ENCODE data around the gene CLN5. TPM values are rescaled to one million over a fixed set of nuclear protein-coding genes. Genes with fewer than 3 reads are reported as not detected.

CLN5 gene
- total and polyA plus RNA-seq, 2 donors (not counting 3 experiments of a cell fraction or from before 2014, with no cell fraction given) = 16.5 to 22.7 TPM

GRCh38 chr13:76943646-76944045 is 48.2 kb upstream of the CLN5 start:
- no peak overlapping the region for H3K4me3 ChIP-seq (replicated peaks in 1 of 3; ENCODE audit: insufficient read depth in 1 of 3, low read depth in 1 of 3, low read length in 3 of 3)
- no peaks in the 10 kb centered on the region for H3K27me3 ChIP-seq (ENCODE audit: control insufficient read depth in 2 of 2, insufficient read depth in 2 of 2, low read length in 2 of 2)
- H3K36me3 ChIP-seq (ENCODE audit: control insufficient read depth in 2 of 2, extremely low read depth in 1 of 2, insufficient read depth in 2 of 2, low read length in 2 of 2) = no peaks in the 10 kb centered on the region
- DNase-seq (ENCODE audit: low read depth, low spot score) (no peak), FAIRE-seq (no peak)
- H3K9me1 ChIP-seq (replicated peaks; ENCODE audit: control insufficient read depth, extremely low read depth, insufficient read depth, low read length) = no peaks in the 10 kb centered on the region
- no peaks in the 10 kb centered on the region for H3K4me1 ChIP-seq (ENCODE audit: control insufficient read depth, extremely low read depth, insufficient read depth, low read length)
- no peaks in the 10 kb centered on the region for H3K9me3 ChIP-seq (replicated peaks; ENCODE audit: control insufficient read depth, insufficient read depth, low read length)
- H3K27ac ChIP-seq (ENCODE audit: insufficient read depth, low read depth, low read length) = no peak overlapping the region
- no peaks in the 10 kb centered on the region for H4K20me1 ChIP-seq (replicated peaks; ENCODE audit: control insufficient read depth, extremely low read depth, insufficient read depth, low read length)
- intact Hi-C loops (cut with micrococcal nuclease) = no loop called here
- TF ChIP-seq EZH2 (IDR thresholded peaks at IDR 0.05; ENCODE audit: borderline replicate concordance, low read depth, low read length, severe bottlenecking) (no peak), JUN (IDR thresholded peaks at IDR 0.05; ENCODE audit: borderline replicate concordance, insufficient read depth, insufficient read length, low read depth) (no peak), CTCF (IDR thresholded peaks at IDR 0.05; ENCODE audit: extremely low read depth in 1 of 2, insufficient read depth in 1 of 2, low read depth in 1 of 2, low read length in 2 of 2) (no peak), MYC (IDR thresholded peaks at IDR 0.05; ENCODE audit: low read depth, low read length) (no peak)
- H3K79me2 ChIP-seq (ENCODE audit: control insufficient read depth, insufficient read depth, low read length) = no peaks in the 10 kb centered on the region
- ChIA-PET CTCF (no interaction called here), POLR2A (no interaction called here)
- no peak overlapping the region for H3K4me2 ChIP-seq (ENCODE audit: insufficient read depth, low read length)
- no peak overlapping the region for H3K9ac ChIP-seq (replicated peaks; ENCODE audit: extremely low read depth, insufficient read depth, low read length)
- dilution Hi-C loops (cut with MboI; ENCODE audit: extremely low pct_ligation_motif_present, low sequenced_read_pairs) = no loop called here
- no TSS peak for BruUV-seq (replicated peaks)
- no peak overlapping the region for H2AFZ ChIP-seq (ENCODE audit: low read depth, low read length)

GRCh38 chr13:76944456-76944855 is 47.4 kb upstream of the CLN5 start:
- dilution Hi-C loops (cut with MboI; ENCODE audit: extremely low pct_ligation_motif_present, low sequenced_read_pairs) = no loop called here
- Histone ChIP-seq H3K4me3 (replicated peaks in 1 of 3; ENCODE audit: insufficient read depth in 1 of 3, low read depth in 1 of 3, low read length in 3 of 3) (no peak overlapping the region), H3K79me2 (ENCODE audit: control insufficient read depth, insufficient read depth, low read length) (no peaks in the 10 kb centered on the region), H2AFZ (ENCODE audit: low read depth, low read length) (no peak overlapping the region), H3K9me3 (replicated peaks; ENCODE audit: control insufficient read depth, insufficient read depth, low read length) (no peaks in the 10 kb centered on the region), H3K27me3 (ENCODE audit: control insufficient read depth in 2 of 2, insufficient read depth in 2 of 2, low read length in 2 of 2) (no peaks in the 10 kb centered on the region), H3K9ac (replicated peaks; ENCODE audit: extremely low read depth, insufficient read depth, low read length) (no peak overlapping the region), H3K27ac (ENCODE audit: insufficient read depth, low read depth, low read length) (no peak overlapping the region), H4K20me1 (replicated peaks; ENCODE audit: control insufficient read depth, extremely low read depth, insufficient read depth, low read length) (no peaks in the 10 kb centered on the region), H3K4me1 (ENCODE audit: control insufficient read depth, extremely low read depth, insufficient read depth, low read length) (no peaks in the 10 kb centered on the region), H3K4me2 (ENCODE audit: insufficient read depth, low read length) (no peak overlapping the region), H3K9me1 (replicated peaks; ENCODE audit: control insufficient read depth, extremely low read depth, insufficient read depth, low read length) (no peaks in the 10 kb centered on the region), H3K36me3 (ENCODE audit: control insufficient read depth in 2 of 2, extremely low read depth in 1 of 2, insufficient read depth in 2 of 2, low read length in 2 of 2) (no peaks in the 10 kb centered on the region)
- peak; percentile 40 for FAIRE-seq
- no peak for DNase-seq (ENCODE audit: low read depth, low spot score)
- ChIA-PET POLR2A (no interaction called here), CTCF (interaction anchor here (0.5 to 0.7 kb wide), 2 partner anchors 41 to 517 kb away, joined by 3 to 4 read pairs; no protein-coding TSS in a partner anchor)
- intact Hi-C loops (cut with micrococcal nuclease) = no loop called here
- no peak for TF ChIP-seq CTCF (IDR thresholded peaks at IDR 0.05; ENCODE audit: extremely low read depth in 1 of 2, insufficient read depth in 1 of 2, low read depth in 1 of 2, low read length in 2 of 2)
- no peak for TF ChIP-seq MYC (IDR thresholded peaks at IDR 0.05; ENCODE audit: low read depth, low read length)
- TF ChIP-seq POLR2AphosphoS5 (IDR thresholded peaks at IDR 0.05; ENCODE audit: insufficient read depth, low read depth, low read length) = no peak
- no peak for TF ChIP-seq EZH2 (IDR thresholded peaks at IDR 0.05; ENCODE audit: borderline replicate concordance, low read depth, low read length, severe bottlenecking)
- no peak for TF ChIP-seq MAX (IDR thresholded peaks at IDR 0.05; ENCODE audit: insufficient read depth, insufficient read length)
- no peak for TF ChIP-seq GATA2 (IDR thresholded peaks at IDR 0.05; ENCODE audit: insufficient read depth, insufficient read length, low read depth, low read length)
- no peak for TF ChIP-seq FOS (IDR thresholded peaks at IDR 0.05; ENCODE audit: borderline replicate concordance, insufficient read depth, low read length)
- no peak for TF ChIP-seq JUN (IDR thresholded peaks at IDR 0.05; ENCODE audit: borderline replicate concordance, insufficient read depth, insufficient read length, low read depth)
- no peak for TF ChIP-seq POLR2A (IDR thresholded peaks at IDR 0.05; ENCODE audit: low read depth, low read length)
- BruUV-seq (replicated peaks) = no TSS peak
